H1 (cell line): Measurements from ENCODE around the gene ATP5F1A. TPM values are rescaled to one million over a fixed set of nuclear protein-coding genes. Genes with fewer than 3 reads are reported as not detected.

Source experiments
- CTCF ChIA-PET: fragments of 300-600 bp; sonication (Branson Sonifier 250); formaldehyde crosslinking; loops from one replicate; lab custom pipeline; 2021; ENCODE audit not compliant: partially characterized antibody; lab: Charles Lee
- POLR2A ChIA-PET: fragments of 300-600 bp; sonication (Branson Sonifier 250); formaldehyde crosslinking; loops from one replicate; lab custom pipeline; 2021; ENCODE audit warnings: inconsistent platforms; ENCODE audit not compliant: partially characterized antibody; lab: Charles Lee
- DNase-seq, 2 experiments: peaks; one replicate each; pipeline versions ENCODE4 v3.0.0 to v3.0.0-alpha.2; 2010 to 2022; ENCODE audit warnings: low spot score in 2 of 2, low read depth in 1 of 2, mixed read lengths in 1 of 2
- FAIRE-seq: peaks from 2 replicates; lab custom pipeline; 2011; peaks lifted over from hg19 to GRCh38; lab: Jason Lieb, UNC
- H2AFZ ChIP-seq: 2 replicates; pipeline ENCODE4 v1.8.1; 2012; ENCODE audit warnings: low read length, inconsistent platforms
- H2AK5ac ChIP-seq: 2 replicates; pipeline ENCODE4 v1.6.1; 2013; ENCODE audit warnings: low read depth, low read length
- H2BK120ac ChIP-seq: replicated peaks from 2 replicates; pipeline ENCODE3; 2013; ENCODE audit warnings: low read depth, low read length, inconsistent platforms
- H2BK12ac ChIP-seq: 2 replicates; pipeline ENCODE4 v1.6.1; 2013; ENCODE audit warnings: low read depth, low read length
- H2BK15ac ChIP-seq: 2 replicates; pipeline ENCODE4 v1.6.1; 2013; ENCODE audit warnings: low read length
- H2BK20ac ChIP-seq: 2 replicates; pipeline ENCODE4 v1.6.1; 2013; ENCODE audit warnings: low read length
- H2BK5ac ChIP-seq: 2 replicates; pipeline ENCODE4 v1.6.1; 2013; ENCODE audit warnings: low read depth, low read length
- H3K14ac ChIP-seq: 2 replicates; pipeline ENCODE4 v1.6.1; 2013; ENCODE audit warnings: inconsistent platforms; ENCODE audit not compliant: insufficient read length
- H3K18ac ChIP-seq: 2 replicates; pipeline ENCODE4 v1.6.1; 2013; ENCODE audit warnings: low read length; ENCODE audit errors: extremely low read depth
- H3K23ac ChIP-seq: 2 replicates; pipeline ENCODE4 v1.6.1; 2013; ENCODE audit warnings: inconsistent platforms; ENCODE audit not compliant: insufficient read length
- H3K23me2 ChIP-seq: 2 replicates; pipeline ENCODE4 v1.6.1; 2013; ENCODE audit warnings: low read depth, low read length
- H3K27ac ChIP-seq: 2 replicates; pipeline ENCODE4 v1.6.1; 2011; ENCODE audit warnings: low read depth, low read length, inconsistent platforms
- H3K27me3 ChIP-seq, 4 experiments: replicated peaks in 1 of 4; 1 replicate in 1 of 4; 2 replicates in 3 of 4; pipeline versions ENCODE4 v1.6.1 to v1.8.1; 2011 to 2013; ENCODE audit warnings: low read length in 3 of 4, mild to moderate bottlenecking in 3 of 4, inconsistent platforms in 2 of 4, mixed read lengths in 2 of 4, moderate library complexity in 1 of 4; ENCODE audit not compliant: control insufficient read depth in 3 of 4, insufficient read depth in 3 of 4; ENCODE audit errors: extremely low read depth in 1 of 4
- H3K36me3 ChIP-seq, 4 experiments: 2 replicates each; pipeline versions ENCODE4 v1.6.1 to v1.8.1; 2011 to 2013; ENCODE audit warnings: mild to moderate bottlenecking in 4 of 4, low read length in 3 of 4, moderate library complexity in 2 of 4, control low read depth in 1 of 4, inconsistent platforms in 1 of 4; ENCODE audit not compliant: insufficient read depth in 4 of 4, control insufficient read depth in 2 of 4
- H3K4ac ChIP-seq: replicated peaks from 2 replicates; pipeline ENCODE3; 2013; ENCODE audit warnings: low read length, low read depth, mixed read lengths, inconsistent platforms; ENCODE audit not compliant: insufficient read length
- H3K4me1 ChIP-seq, 4 experiments: replicated peaks in 1 of 4; 1 replicate in 1 of 4; 2 replicates in 3 of 4; pipeline versions ENCODE4 v1.6.1 to v1.8.1; 2011 to 2013; ENCODE audit warnings: low read length in 3 of 4, inconsistent platforms in 2 of 4, mixed read lengths in 1 of 4; ENCODE audit not compliant: insufficient read depth in 4 of 4, control insufficient read depth in 3 of 4
- H3K4me2 ChIP-seq, 2 experiments: 2 replicates each; pipeline versions ENCODE4 v1.6.1 to v1.8.1; 2011 to 2013; ENCODE audit warnings: low read depth in 2 of 2, low read length in 2 of 2, control low read depth in 1 of 2, inconsistent platforms in 1 of 2, mild to moderate bottlenecking in 1 of 2; ENCODE audit not compliant: insufficient read depth in 1 of 2
- H3K4me3 ChIP-seq, 4 experiments: fragments of 200-600, 300-600 bp in 1 of 4; sonication (generic), shearing (Covaris generic), sonication (Bioruptor Twin) in 1 of 4; 2 replicates each; pipeline versions ENCODE4 v1.5.1 to v1.8.1; 2011 to 2016; ENCODE audit warnings: low read length in 4 of 4, low read depth in 3 of 4, control low read depth in 2 of 4, inconsistent platforms in 2 of 4, mild to moderate bottlenecking in 2 of 4, mixed read lengths in 1 of 4, moderate library complexity in 1 of 4; ENCODE audit not compliant: insufficient read depth in 2 of 4; ENCODE audit errors: extremely low read depth in 1 of 4
- H3K56ac ChIP-seq: replicated peaks from 2 replicates; pipeline ENCODE3; 2013; ENCODE audit warnings: low read depth, mild to moderate bottlenecking, mixed read lengths, low read length, inconsistent platforms; ENCODE audit not compliant: insufficient read length
- H3K79me1 ChIP-seq: 2 replicates; pipeline ENCODE4 v1.6.1; 2013; ENCODE audit warnings: low read depth, low read length, control low read depth
- H3K79me2 ChIP-seq, 2 experiments: 2 replicates each; pipeline versions ENCODE4 v1.6.1 to v1.8.1; 2012 to 2013; ENCODE audit warnings: low read length in 2 of 2, mild to moderate bottlenecking in 2 of 2, inconsistent platforms in 1 of 2; ENCODE audit not compliant: insufficient read depth in 2 of 2, control insufficient read depth in 1 of 2
- H3K9ac ChIP-seq, 4 experiments: replicated peaks in 1 of 4; 1 replicate in 1 of 4; 2 replicates in 3 of 4; pipeline versions ENCODE4 v1.6.1 to v1.8.1; 2011 to 2013; ENCODE audit warnings: low read depth in 3 of 4, low read length in 3 of 4, control low read depth in 2 of 4, mild to moderate bottlenecking in 2 of 4, moderate library complexity in 2 of 4, inconsistent platforms in 1 of 4; ENCODE audit errors: extremely low read depth in 1 of 4
- H3K9me3 ChIP-seq, 2 experiments: 2 replicates each; pipeline versions ENCODE4 v1.6.1 to v1.8.1; 2012 to 2013; ENCODE audit warnings: mild to moderate bottlenecking in 2 of 2, moderate library complexity in 2 of 2, control low read depth in 1 of 2, inconsistent platforms in 1 of 2, low read depth in 1 of 2, low read length in 1 of 2, mixed read lengths in 1 of 2; ENCODE audit not compliant: insufficient read depth in 2 of 2
- H4K20me1 ChIP-seq, 2 experiments: replicated peaks in 1 of 2; 2 replicates each; pipeline versions ENCODE3 to v1.8.1; 2011 to 2013; ENCODE audit warnings: inconsistent platforms in 2 of 2, low read length in 2 of 2, mild to moderate bottlenecking in 1 of 2; ENCODE audit not compliant: insufficient read depth in 2 of 2, control insufficient read depth in 1 of 2
- H4K5ac ChIP-seq: 2 replicates; pipeline ENCODE4 v1.6.1; 2013; ENCODE audit warnings: low read length, low read depth, mixed read lengths, inconsistent platforms; ENCODE audit not compliant: insufficient read length
- H4K8ac ChIP-seq: 2 replicates; pipeline ENCODE4 v1.8.0; 2013; ENCODE audit warnings: mild to moderate bottlenecking, moderate library complexity, low read length, inconsistent platforms; ENCODE audit not compliant: insufficient read depth; ENCODE audit errors: extremely low read depth
- H4K91ac ChIP-seq: replicated peaks from 2 replicates; pipeline ENCODE3; 2013; ENCODE audit warnings: low read length, mixed read lengths, inconsistent platforms; ENCODE audit not compliant: insufficient read length
- ATF2 ChIP-seq: IDR thresholded peaks from 2 replicates; pipeline ENCODE4 v1.6.1; 2012; ENCODE audit warnings: low read length, inconsistent platforms
- TAF7 ChIP-seq: optimal IDR thresholded peaks from 2 replicates; pipeline ENCODE3; 2011; ENCODE audit warnings: low read depth, mild to moderate bottlenecking, inconsistent platforms, low read length, moderate library complexity, borderline replicate concordance
- WGBS, 2 experiments: shearing (Covaris generic) in 1 of 2; methylation state at CpG; one replicate each; pipeline versions ENCODE4 v1.1.6 to v1.1.7; 2013 to 2015; ENCODE audit warnings: low lambda C conversion rate in 2 of 2, mixed read lengths in 2 of 2, inconsistent platforms in 1 of 2, low coverage in 1 of 2, missing lambda C conversion rate in 1 of 2; ENCODE audit not compliant: insufficient replicate concordance in 2 of 2, insufficient coverage in 1 of 2, insufficient read length in 1 of 2; ENCODE audit errors: extremely low coverage in 1 of 2, missing lambda C conversion rate in 1 of 2; 5-methylcytosine and 5-hydroxymethylcytosine counted together
- polyA plus RNA-seq, 7 experiments: library from polyadenylated mRNA; depleted of rRNA in 3 of 7; stranded (reverse) in 5 of 7; unstranded in 2 of 7; fragments of >200 nt in 5 of 7; fragments of 200-250 nt in 2 of 7; gene quantifications; 1 replicate in 5 of 7; 2 replicates in 1 of 7; 4 replicates in 1 of 7; pipeline versions ENCODE4 v1.2.1 to v1.2.3, GENCODE V29; 2011 to 2013; ENCODE audit warnings: missing spikeins in 2 of 7, mixed read lengths in 2 of 7
- total RNA-seq: library from RNA; stranded (reverse); fragmentation: NEBNext Ultra II Directional; extraction: Animal tissue kit (Norgen Biotek cat#: 25700); gene quantifications from 2 replicates; pipeline ENCODE4 v1.2.1, GENCODE V29; 2021

Gene ATP5F1A
- total and polyA plus RNA-seq, 2 of the 8 experiments (the other 6 are each of a cell fraction or from before 2014, with no cell fraction given) = 685 to 970 TPM

DNA sequence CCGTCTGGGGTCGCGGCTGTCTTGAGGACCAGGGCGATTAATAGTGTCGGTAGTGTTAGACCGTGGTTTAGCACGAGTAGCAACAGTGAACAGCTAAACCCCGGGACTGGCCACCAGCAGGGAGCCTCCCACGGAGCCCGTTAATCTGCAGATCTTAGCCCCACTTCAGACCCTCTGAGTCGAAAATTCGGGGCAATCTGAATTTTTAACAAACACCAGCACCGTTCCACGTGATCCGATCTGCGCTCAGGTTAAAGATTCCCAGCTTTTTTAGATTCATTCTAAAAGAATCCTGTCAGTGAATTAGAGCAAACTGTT is 479 bp upstream of the ATP5F1A start:
- no peak overlapping the region for H3K56ac ChIP-seq
- H3K4me1 ChIP-seq = peaks cover 0 to 3% (median 2%) of the 10 kb centered on the region in 4 experiments; a peak in 6 of 7 replicates
- H3K9me3 ChIP-seq = no peaks in the 10 kb centered on the region
- peak overlapping the region; percentile 93 for H2BK5ac ChIP-seq
- H3K14ac ChIP-seq = no peak overlapping the region
- H4K91ac ChIP-seq = no peak overlapping the region
- WGBS, 2 experiments = 23% methylated on average over 16 of the region's 16 CpGs; no CpG with 5 or more reads in 1 of the 2 experiments
- 0 out of 2 replicates have a peak overlapping the region, but pooled peaks have one; percentile 72 for H2BK15ac ChIP-seq
- H2BK120ac ChIP-seq = peak overlapping the region; percentile 5
- H3K79me2 ChIP-seq = peaks cover 22 to 44% of the 10 kb centered on the region in 2 experiments
- H4K5ac ChIP-seq = peak overlapping the region; percentile 55
- peak overlapping the region; percentile 73; the same call in 1 of the 2 replicates for H3K27ac ChIP-seq
- peak overlapping the region in 3 of 4 experiments; percentile 63 to 71 (median 64); a peak in 5 of 7 replicates for H3K9ac ChIP-seq
- FAIRE-seq (no peak), DNase-seq (peak in 1 of 2 experiments; percentile 75)
- no peaks in the 10 kb centered on the region for H3K79me1 ChIP-seq
- H3K27me3 ChIP-seq = no peaks in the 10 kb centered on the region
- H2BK12ac ChIP-seq = 0 out of 2 replicates have a peak overlapping the region, but pooled peaks have one; percentile 87
- peak overlapping the region; percentile 84 for H2AFZ ChIP-seq
- H2AK5ac ChIP-seq = no peak overlapping the region
- H3K4ac ChIP-seq = no peak overlapping the region
- H3K18ac ChIP-seq = peak overlapping the region; percentile 97
- peaks cover 10% of the 10 kb centered on the region for H3K23me2 ChIP-seq
- H3K4me2 ChIP-seq = peak overlapping the region; percentile 75 to 77
- ChIA-PET CTCF (no interaction called here), POLR2A (interaction anchor here (0.6 to 2.1 kb wide), 13 partner anchors 9 to 390 kb away, joined by 3 to 9 read pairs (median 4); a partner anchor contains a TSS)
- peaks cover 3 to 15% (median 7%) of the 10 kb centered on the region in 4 experiments; a peak in 7 of 8 replicates for H3K36me3 ChIP-seq
- no peak overlapping the region for H3K23ac ChIP-seq
- peak overlapping the region; percentile 89; the same call in 1 of the 2 replicates for H4K8ac ChIP-seq
- no peak for TF ChIP-seq ATF2
- TF ChIP-seq TAF7 = peak; percentile 67
- peak overlapping the region; percentile 91 to 99 (median 98); a peak in 6 of 8 replicates for H3K4me3 ChIP-seq
- H2BK20ac ChIP-seq = no peak overlapping the region
- peaks cover 1 to 3% of the 10 kb centered on the region in 2 experiments for H4K20me1 ChIP-seq
